AG04450 (cell line): ENCODE data around the gene ST6GALNAC4. TPM values are rescaled to one million over a fixed set of nuclear protein-coding genes. Genes with fewer than 3 reads are reported as not detected.

Experiments used
- CTCF ChIA-PET: fragments of 300-600, 350-600 bp; formaldehyde crosslinking; extraction: SDS; loops from one replicate; lab custom pipeline; 2022; ENCODE audit warnings: antibody characterized with exemption, inconsistent platforms; lab: Charles Lee
- POLR2A ChIA-PET: fragments of 350-600 bp; formaldehyde crosslinking; extraction: SDS; loops from one replicate; lab custom pipeline; 2021; ENCODE audit warnings: antibody characterized with exemption, inconsistent platforms; lab: Yijun Ruan, JAX
- DNase-seq: peaks from one replicate; pipeline ENCODE4 v3.0.0-alpha.2; 2011; ENCODE audit warnings: low read depth, low spot score
- H3K27ac ChIP-seq: one replicate; pipeline ENCODE4 v1.5.1; 2012; ENCODE audit warnings: low read depth, low read length, control low read depth
- H3K27me3 ChIP-seq: one replicate; pipeline ENCODE4 v1.6.0; 2012; ENCODE audit warnings: low read length; ENCODE audit not compliant: control insufficient read depth, insufficient read depth
- H3K4me3 ChIP-seq: 2 replicates; pipeline ENCODE4 v1.5.1; 2011; ENCODE audit warnings: mild to moderate bottlenecking, low read depth, low read length, control low read depth
- H3K9me3 ChIP-seq: 2 replicates; pipeline ENCODE4 v1.5.1; 2012; ENCODE audit warnings: low read length; ENCODE audit not compliant: control insufficient read depth, insufficient read depth
- CTCF ChIP-seq: IDR thresholded peaks from 2 replicates; pipeline ENCODE4 v1.5.1; 2011; ENCODE audit warnings: low read depth, low read length, control low read depth, inconsistent platforms
- polyA plus RNA-seq: library from polyadenylated mRNA; depleted of rRNA; stranded (reverse); fragments of >200 nt; gene quantifications from 2 replicates; pipeline ENCODE4 v1.2.3, GENCODE V29; 2011

The ST6GALNAC4 gene
- polyA plus RNA-seq, 1 experiment = 15.0 TPM

- TF ChIP-seq CTCF = no peak
- CTCF ChIA-PET = interaction anchor here (0.6 to 1.2 kb wide), 5 partner anchors 47 to 140 kb away, joined by 3 to 5 read pairs (median 4); partner anchors contain the start of genes CDK9 and TOR2A
- no peak for DNase-seq
- POLR2A ChIA-PET = interaction anchor here (0.6 to 2.5 kb wide), 4 partner anchors 11 to 114 kb away, joined by 3 to 5 read pairs (median 4); no protein-coding TSS in a partner anchor
- no peaks in the 10 kb centered on the region; the same call in 1 of the 2 replicates for H3K9me3 ChIP-seq
- H3K27ac ChIP-seq = no peak overlapping the region
- no peaks in the 10 kb centered on the region for H3K27me3 ChIP-seq
- H3K4me3 ChIP-seq = no peak overlapping the region
Observed at GRCh38 chr9:127874301-127875221, 42.3 kb downstream of the ST6GALNAC4 start.

- ChIA-PET POLR2A (interaction anchor here (0.6 to 2.5 kb wide), 4 partner anchors 11 to 113 kb away, joined by 3 to 5 read pairs (median 4); no protein-coding TSS in a partner anchor), CTCF (interaction anchor here (0.6 to 1.1 kb wide), 3 partner anchors 48 to 132 kb away, joined by 3 to 5 read pairs (median 3); partner anchors contain the start of gene CDK9)
- Histone ChIP-seq H3K27me3 (no peaks in the 10 kb centered on the region), H3K9me3 (no peaks in the 10 kb centered on the region; the same call in 1 of the 2 replicates), H3K4me3 (no peak overlapping the region), H3K27ac (no peak overlapping the region)
- no peak for TF ChIP-seq CTCF
- no peak for DNase-seq
Observed at GRCh38 chr9:127873886-127874285, 43.0 kb downstream of the ST6GALNAC4 start.

- POLR2A ChIA-PET = interaction anchor here (0.8 to 2.5 kb wide), 2 partner anchors 10 to 112 kb away, joined by 3 to 5 read pairs; no protein-coding TSS in a partner anchor
Observed at GRCh38 chr9:127873223-127873691, 43.6 kb downstream of the ST6GALNAC4 start.

GRCh38 chr9:127872369-127873222 is 44.2 kb downstream of the ST6GALNAC4 start:
- Histone ChIP-seq H3K27me3 (no peaks in the 10 kb centered on the region), H3K27ac (no peak overlapping the region), H3K4me3 (no peak overlapping the region), H3K9me3 (no peaks in the 10 kb centered on the region; the same call in 1 of the 2 replicates)
- no peak for TF ChIP-seq CTCF
- ChIA-PET CTCF (interaction anchor here (0.6 to 1.3 kb wide), 2 partner anchors 76 to 138 kb away, joined by 3 to 6 read pairs; partner anchors contain the start of gene TOR2A), POLR2A (interaction anchor here (2.5 kb wide), 1 partner anchor 9 kb away, joined by 5 read pairs; no protein-coding TSS in a partner anchor)
- DNase-seq = no peak

More at GRCh38 chr9:127873223-127873691, 43.6 kb downstream of the ST6GALNAC4 start:
- TF ChIP-seq CTCF = no peak
- no peaks in the 10 kb centered on the region; the same call in 1 of the 2 replicates for H3K9me3 ChIP-seq
- no peak for DNase-seq
- H3K27ac ChIP-seq = no peak overlapping the region
- H3K27me3 ChIP-seq = no peaks in the 10 kb centered on the region
- H3K4me3 ChIP-seq = no peak overlapping the region
- CTCF ChIA-PET = interaction anchor here (0.9 kb wide), 1 partner anchor 48 kb away, joined by 3 read pairs; no protein-coding TSS in a partner anchor
